GM18517 (cell line): ENCODE results near the gene QRFP.

Source experiments
- ATAC-seq: cut with Tn5 transposase; IDR thresholded peaks from one replicate; pipeline ENCODE4 v1.9.1; 2021; ENCODE audit warnings: mild to moderate bottlenecking, moderate library complexity; ENCODE audit not compliant: unreplicated experiment

QRFP gene

GRCh38 chr9:130905125-130905901 lies 8.7 kb upstream of the QRFP start:
- no peak for ATAC-seq

GRCh38 chr9:130904070-130905044 lies 7.7 kb upstream of the QRFP start:
- no peak for ATAC-seq

- ATAC-seq: no peak
Observed at GRCh38 chr9:130903194-130904069, 6.8 kb upstream of the QRFP start.

- no peak for ATAC-seq
Observed at GRCh38 chr9:130902204-130903185, 5.9 kb upstream of the QRFP start.

- no peak for ATAC-seq
Observed at GRCh38 chr9:130901498-130902203, 5.0 kb upstream of the QRFP start.

- no peak for ATAC-seq
Observed at GRCh38 chr9:130900701-130901497, 4.3 kb upstream of the QRFP start.

- ATAC-seq: no peak
Observed at GRCh38 chr9:130899051-130899748, 2.6 kb upstream of the QRFP start.

- ATAC-seq: no peak
Observed at GRCh38 chr9:130898552-130898852, 1.9 kb upstream of the QRFP start.

- no peak for ATAC-seq
Observed at GRCh38 chr9:130897848-130898551, 1.4 kb upstream of the QRFP start.

GRCh38 chr9:130897105-130897751 lies 616 bp upstream of the QRFP start:
- ATAC-seq: no peak

- ATAC-seq: no peak
Observed at GRCh38 chr9:130895481-130896232, 955 bp downstream of the QRFP start.

GRCh38 chr9:130895038-130895437 lies 1.6 kb downstream of the QRFP start:
- ATAC-seq: no peak

- ATAC-seq: no peak
Observed at GRCh38 chr9:130894546-130894945, 2.1 kb downstream of the QRFP start.

- ATAC-seq: no peak
Observed at GRCh38 chr9:130893341-130894101, 3.1 kb downstream of the QRFP start.
